Peyer's patch (tissue), 4 donors: Measurements from ENCODE around the gene SLC25A38. TPM values are rescaled to one million over a fixed set of nuclear protein-coding genes. Genes with fewer than 3 reads are reported as not detected.
"Not testable (repeated sequence)": the region's sequence is repeated elsewhere in the genome, so short reads cannot be mapped to it uniquely, and the experiment has no call there.

Source experiments
- DNase-seq, 3 donors: peaks; one replicate each; pipeline ENCODE4 v3.0.0-alpha.2; 2017 to 2019
- H3K27ac ChIP-seq, 4 donors: fragments of 200-600 bp; sonication (generic); one replicate each; pipeline ENCODE4 v1.5.1; 2016 to 2019
- H3K27me3 ChIP-seq, 2 donors: fragments of 200-600 bp; sonication (generic); one replicate each; pipeline ENCODE4 v1.5.1; 2019
- H3K36me3 ChIP-seq, 3 donors: fragments of 200-600 bp; sonication (generic); one replicate each; pipeline ENCODE4 v1.5.1; 2016 to 2019
- H3K4me1 ChIP-seq, 4 donors: fragments of 200-600 bp; sonication (generic); one replicate each; pipeline ENCODE4 v1.5.1; 2016 to 2019
- H3K4me3 ChIP-seq, 4 donors: fragments of 200-600 bp; sonication (generic); 1 replicate in 3 of 4; 2 replicates in 1 of 4; pipeline ENCODE4 v1.5.1; 2016 to 2019; ENCODE audit warnings: mild to moderate bottlenecking in 1 of 4
- H3K9me3 ChIP-seq, 4 donors: fragments of 200-600 bp; sonication (generic); one replicate each; pipeline ENCODE4 v1.5.1; 2016 to 2019; ENCODE audit warnings: mild to moderate bottlenecking in 1 of 4
- POLR2A ChIP-seq, 2 donors: fragments of 450-650 bp; IDR thresholded peaks; one replicate each; pipeline ENCODE4 v1.5.1; 2017; ENCODE audit warnings: antibody characterized with exemption in 2 of 2, mild to moderate bottlenecking in 2 of 2, moderate library complexity in 2 of 2
- total RNA-seq, 4 donors: library from RNA; depleted of rRNA; stranded (reverse); fragments of >200 nt; gene quantifications; one replicate each; pipeline ENCODE4 v1.1.0, GENCODE V29; 2016
- TF ChIP-seq, protein P1 (sequence below), 6 experiments: fragments of 450-650 bp in 4 of 6; fragments of 200-600 bp in 2 of 6; sonication (generic) in 1 of 6; IDR thresholded peaks; one replicate each; pipeline ENCODE4 v1.5.1; 2017 to 2019; ENCODE audit warnings: antibody characterized with exemption in 6 of 6, mild to moderate bottlenecking in 3 of 6, moderate library complexity in 1 of 6

SLC25A38 gene
- total RNA-seq, 4 donors from 2014 or later = 15.8 to 35.5 (median 28.4) TPM

DNA sequence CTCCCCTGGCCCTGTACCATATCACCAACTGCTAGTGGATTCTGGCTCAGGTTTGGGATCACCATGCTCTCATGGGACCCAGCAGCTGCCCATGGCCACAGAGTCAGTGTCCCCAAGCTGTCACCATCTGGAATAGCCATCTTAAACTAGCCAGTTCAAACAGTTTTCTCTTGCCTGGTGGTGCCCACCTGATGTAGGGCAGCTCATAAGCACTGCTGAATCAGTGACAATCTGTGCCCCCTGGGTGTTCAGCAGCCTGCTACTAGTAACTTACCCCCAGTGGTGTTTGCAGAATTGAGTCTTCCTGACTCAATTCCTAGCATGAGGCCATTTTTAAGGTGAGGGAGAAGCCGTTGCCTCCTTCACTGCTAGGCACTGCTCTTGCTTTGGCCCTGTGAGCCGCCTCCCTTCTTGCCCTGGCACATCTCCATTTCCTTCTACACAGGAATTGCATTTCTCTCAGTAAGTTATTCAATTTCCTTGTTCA, 31.3 kb downstream of the SLC25A38 start:
- no peaks in the 10 kb centered on the region for H3K27me3 ChIP-seq
- H3K9me3 ChIP-seq = no peaks in the 10 kb centered on the region
- TF ChIP-seq, protein P1, sequence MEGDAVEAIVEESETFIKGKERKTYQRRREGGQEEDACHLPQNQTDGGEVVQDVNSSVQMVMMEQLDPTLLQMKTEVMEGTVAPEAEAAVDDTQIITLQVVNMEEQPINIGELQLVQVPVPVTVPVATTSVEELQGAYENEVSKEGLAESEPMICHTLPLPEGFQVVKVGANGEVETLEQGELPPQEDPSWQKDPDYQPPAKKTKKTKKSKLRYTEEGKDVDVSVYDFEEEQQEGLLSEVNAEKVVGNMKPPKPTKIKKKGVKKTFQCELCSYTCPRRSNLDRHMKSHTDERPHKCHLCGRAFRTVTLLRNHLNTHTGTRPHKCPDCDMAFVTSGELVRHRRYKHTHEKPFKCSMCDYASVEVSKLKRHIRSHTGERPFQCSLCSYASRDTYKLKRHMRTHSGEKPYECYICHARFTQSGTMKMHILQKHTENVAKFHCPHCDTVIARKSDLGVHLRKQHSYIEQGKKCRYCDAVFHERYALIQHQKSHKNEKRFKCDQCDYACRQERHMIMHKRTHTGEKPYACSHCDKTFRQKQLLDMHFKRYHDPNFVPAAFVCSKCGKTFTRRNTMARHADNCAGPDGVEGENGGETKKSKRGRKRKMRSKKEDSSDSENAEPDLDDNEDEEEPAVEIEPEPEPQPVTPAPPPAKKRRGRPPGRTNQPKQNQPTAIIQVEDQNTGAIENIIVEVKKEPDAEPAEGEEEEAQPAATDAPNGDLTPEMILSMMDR (IDR thresholded peaks at IDR 0.05) = no peak
- TF ChIP-seq POLR2A (IDR thresholded peaks at IDR 0.05) = no peak
- no peak for DNase-seq
- H3K36me3 ChIP-seq = peaks cover 0 to 50% (median 0%) of the 10 kb centered on the region in 3 donors
- no peak overlapping the region for H3K4me3 ChIP-seq
- no peak overlapping the region for H3K27ac ChIP-seq
- H3K4me1 ChIP-seq = peaks cover 0 to 8% (median 0%) of the 10 kb centered on the region in 4 donors

DNA sequence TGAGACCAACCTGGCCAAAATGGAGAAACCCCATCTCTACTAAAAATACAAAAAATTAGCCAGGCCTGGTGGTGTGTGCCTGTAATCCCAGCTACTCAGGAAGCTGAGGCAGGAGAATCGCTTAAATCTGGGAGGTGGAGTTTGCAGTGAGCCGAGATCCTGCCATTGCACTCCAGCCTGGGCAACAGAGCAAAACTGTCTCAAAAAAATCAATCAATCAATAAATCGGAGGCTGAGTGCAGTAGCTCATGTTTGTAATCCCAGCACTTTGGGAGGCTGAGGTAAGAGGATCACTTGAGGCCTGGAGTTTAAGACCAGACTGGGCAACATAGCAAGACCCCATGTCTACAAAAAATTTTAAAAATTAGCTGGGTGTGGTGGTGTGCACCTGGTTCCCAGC, 32.1 kb downstream of the SLC25A38 start:
- not testable (repeated sequence) for H3K4me1 ChIP-seq, H3K9me3 ChIP-seq, H3K4me3 ChIP-seq, H3K27ac ChIP-seq, H3K27me3 ChIP-seq, DNase-seq
- peaks cover 0 to 41% (median 0%) of the 10 kb centered on the region in 3 donors for H3K36me3 ChIP-seq

DNA sequence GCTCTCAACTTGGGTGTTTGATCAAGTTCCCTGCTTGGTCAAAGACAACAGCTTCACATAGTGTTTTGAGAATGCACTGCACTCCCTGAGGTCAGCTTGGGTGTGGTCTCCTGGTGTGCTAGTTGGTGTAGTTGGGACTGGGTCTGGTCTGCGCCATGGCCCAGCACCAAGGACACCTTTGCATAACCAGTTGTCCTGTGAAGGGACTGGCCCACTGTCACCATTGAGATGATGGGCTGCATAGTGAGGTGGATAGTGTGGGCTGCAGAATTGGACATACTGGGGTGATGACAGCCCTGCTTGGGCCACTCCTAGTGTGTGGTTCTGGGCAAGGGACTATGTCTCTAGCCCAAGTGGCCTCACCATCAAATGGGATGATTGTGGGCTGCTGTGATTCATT, 32.8 kb downstream of the SLC25A38 start:
- no peaks in the 10 kb centered on the region for H3K4me1 ChIP-seq
- no peak for DNase-seq
- no peak for TF ChIP-seq POLR2A (IDR thresholded peaks at IDR 0.05)
- TF ChIP-seq, protein P1 (IDR thresholded peaks at IDR 0.05) = no peak

DNA sequence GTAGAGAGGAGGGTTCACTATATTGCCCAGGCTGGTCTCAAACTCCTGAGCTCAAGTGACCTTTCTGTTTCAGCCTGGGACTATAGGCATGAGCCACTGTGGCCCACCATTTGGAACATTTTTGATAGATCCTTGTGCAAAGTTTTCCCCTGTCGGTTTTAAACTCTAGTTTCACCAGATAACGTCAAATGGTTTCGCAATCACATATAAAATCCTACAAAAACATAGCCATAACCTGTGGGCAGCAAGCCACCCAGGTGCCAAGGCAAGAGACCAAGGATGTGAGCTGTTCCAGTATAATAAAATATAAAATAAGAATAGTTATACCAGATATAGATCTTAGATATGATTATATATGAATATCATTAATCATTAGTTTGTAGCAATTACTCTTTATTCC, 33.8 kb downstream of the SLC25A38 start:
- H3K36me3 ChIP-seq = peaks cover 0 to 24% (median 0%) of the 10 kb centered on the region in 3 donors
- not testable (repeated sequence) for H3K27me3 ChIP-seq, H3K27ac ChIP-seq, H3K4me3 ChIP-seq, DNase-seq, H3K4me1 ChIP-seq, H3K9me3 ChIP-seq

More for the DNA sequence above, 32.8 kb downstream of the SLC25A38 start:
- H3K27me3 ChIP-seq = no peaks in the 10 kb centered on the region
- no peak overlapping the region for H3K4me3 ChIP-seq
- no peaks in the 10 kb centered on the region for H3K9me3 ChIP-seq
- peaks cover 0 to 34% (median 0%) of the 10 kb centered on the region in 3 donors for H3K36me3 ChIP-seq
- no peak overlapping the region for H3K27ac ChIP-seq

DNA sequence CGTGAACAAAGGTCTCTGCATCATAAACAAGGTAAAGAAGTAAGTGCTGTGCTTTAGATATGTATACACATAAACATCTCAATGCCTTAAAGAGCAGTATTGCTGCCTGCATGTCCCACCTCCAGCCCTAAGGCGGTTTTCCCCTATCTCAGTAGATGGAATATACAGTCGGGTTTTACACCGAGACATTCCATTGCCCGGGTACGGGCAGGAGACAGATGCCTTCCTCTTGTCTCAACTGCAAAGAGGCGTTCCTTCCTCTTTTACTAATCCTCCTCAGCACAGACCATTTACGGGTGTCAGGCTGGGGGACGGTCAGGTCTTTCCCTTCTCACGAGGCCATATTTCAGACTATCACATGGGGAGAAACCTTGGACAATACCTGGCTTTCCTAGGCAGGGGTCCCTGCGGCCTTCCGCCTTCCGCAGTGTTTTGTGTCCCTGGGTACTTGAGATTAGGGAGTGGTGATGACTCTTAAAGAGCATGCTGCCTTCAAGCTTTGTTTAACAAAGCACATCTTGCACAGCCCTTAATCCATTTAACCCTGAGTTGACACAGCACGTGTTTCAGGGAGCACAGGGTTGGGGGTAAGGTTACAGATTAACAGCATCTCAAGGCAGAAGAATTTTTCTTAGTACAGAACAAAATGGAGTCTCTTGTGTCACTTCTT, 35.5 kb downstream of the SLC25A38 start:
- not testable (repeated sequence) for DNase-seq, H3K4me1 ChIP-seq, H3K4me3 ChIP-seq, H3K36me3 ChIP-seq, H3K9me3 ChIP-seq, H3K27ac ChIP-seq, H3K27me3 ChIP-seq

DNA sequence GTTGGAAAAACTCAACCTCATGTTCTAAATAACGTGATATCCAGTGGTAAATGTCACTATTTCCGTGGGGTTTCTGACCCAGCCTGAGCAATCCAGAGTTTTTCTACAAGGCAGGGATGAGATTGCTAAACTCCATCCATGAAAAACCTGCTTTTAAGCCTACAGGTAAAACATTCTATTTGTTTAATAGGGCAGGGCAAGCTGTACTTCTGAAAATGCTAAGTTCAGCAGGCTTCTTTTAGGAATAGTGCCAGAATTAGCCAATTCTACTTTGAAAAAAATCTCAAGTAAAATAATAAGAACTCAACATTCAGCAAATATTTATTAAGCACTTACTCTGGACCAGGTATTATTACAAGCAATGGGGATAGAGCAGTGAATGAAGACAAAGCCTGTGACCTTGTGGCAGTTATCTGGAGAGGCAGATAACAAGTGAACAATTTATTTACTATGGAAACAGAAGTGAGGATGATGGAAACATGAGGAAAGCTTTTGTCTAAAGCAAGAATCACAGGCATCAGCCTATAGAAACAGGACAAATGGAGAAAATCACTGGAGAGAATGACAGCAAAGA, 36.7 kb downstream of the SLC25A38 start:
- no peak for DNase-seq
- Histone ChIP-seq H3K27ac (no peak overlapping the region), H3K4me3 (no peak overlapping the region), H3K9me3 (no peaks in the 10 kb centered on the region), H3K4me1 (no peaks in the 10 kb centered on the region), H3K27me3 (no peaks in the 10 kb centered on the region), H3K36me3 (no peaks in the 10 kb centered on the region)
- TF ChIP-seq, protein P1 (IDR thresholded peaks at IDR 0.05) = no peak
- TF ChIP-seq POLR2A (IDR thresholded peaks at IDR 0.05) = no peak

DNA sequence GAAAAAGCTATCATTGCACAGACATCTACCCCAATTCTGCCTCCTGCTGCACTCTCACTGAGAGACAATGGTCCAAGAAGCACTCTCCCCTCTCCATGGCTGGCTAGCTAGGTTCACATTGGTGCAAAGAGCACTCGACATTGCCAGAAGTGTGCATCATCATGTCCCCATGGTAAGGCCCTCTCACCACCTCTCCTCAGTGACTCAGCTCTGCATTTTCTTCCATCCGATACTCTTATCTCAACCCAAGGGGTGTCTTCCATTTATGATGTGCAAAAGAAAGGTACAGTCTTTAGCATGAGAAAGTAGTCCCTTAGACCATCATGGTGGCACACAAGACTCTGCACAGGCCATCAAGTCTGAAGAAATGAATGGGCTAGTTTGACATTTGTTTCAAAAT, 37.4 kb downstream of the SLC25A38 start:
- no peaks in the 10 kb centered on the region for H3K9me3 ChIP-seq

More for the DNA sequence above, 37.4 kb downstream of the SLC25A38 start:
- H3K27ac ChIP-seq = no peak overlapping the region
- H3K36me3 ChIP-seq = no peaks in the 10 kb centered on the region
- no peak for DNase-seq
- no peak overlapping the region for H3K4me3 ChIP-seq
- no peaks in the 10 kb centered on the region for H3K27me3 ChIP-seq
- TF ChIP-seq, protein P1 (IDR thresholded peaks at IDR 0.05) = no peak
- TF ChIP-seq POLR2A (IDR thresholded peaks at IDR 0.05) = no peak
- no peaks in the 10 kb centered on the region for H3K4me1 ChIP-seq
